HCT116 (cell line): ENCODE results near the gene ZNF516. TPM values are rescaled to one million over a fixed set of nuclear protein-coding genes. Genes with fewer than 3 reads are reported as not detected.

Experiments
- ATAC-seq: fragments of 200-7000 bp; cut with Tn5 transposase; 2 replicates; pipeline ENCODE4 v1.9.1; 2020; ENCODE audit warnings: mild to moderate bottlenecking, moderate library complexity
- BruUV-seq: library from RNA; stranded (reverse); fragments of 400-500 nt; replicated peaks from 2 replicates; lab custom pipeline; 2021; lab: Mats Ljungman, UMichigan
- CTCF ChIA-PET: fragments of 300-600 bp; sonication (Branson Sonifier 250); formaldehyde crosslinking; loops from one replicate; lab custom pipeline; 2021; ENCODE audit warnings: antibody characterized with exemption; lab: Charles Lee
- POLR2A ChIA-PET: fragments of 300-600, 350-600 bp; sonication (Branson Sonifier 250); formaldehyde crosslinking; loops from one replicate; lab custom pipeline; 2021; ENCODE audit warnings: antibody characterized with exemption; lab: Charles Lee
- RAD21 ChIA-PET, 2 experiments: fragments of 300-600 bp; sonication (Branson Sonifier 250); formaldehyde crosslinking; loops; one replicate each; lab custom pipeline; 2023; ENCODE audit warnings: low total read pairs in 2 of 2; ENCODE audit not compliant: uncharacterized antibody in 2 of 2, unreplicated experiment in 2 of 2, low non-redundant PET in 1 of 2; lab: Charles Lee
- DNase-seq: peaks from one replicate; pipeline ENCODE4 v3.0.0-alpha.2; 2010; ENCODE audit warnings: low read depth, low spot score
- H2AFZ ChIP-seq: fragments of 200-600 bp; shearing (Covaris generic), sonication (generic); 2 replicates; pipeline ENCODE4 v1.6.1; 2017; ENCODE audit warnings: low read depth, mixed run types, mixed read lengths, antibody characterized with exemption, low read length; ENCODE audit not compliant: poor library complexity, severe bottlenecking
- H3K27ac ChIP-seq: 2 replicates; pipeline ENCODE4 v1.5.1; 2012; ENCODE audit warnings: low read depth, low read length
- H3K27me3 ChIP-seq: fragments of 200-600 bp; sonication (generic); 2 replicates; pipeline ENCODE4 v1.6.1; 2016; ENCODE audit warnings: mixed run types, low read length, mixed read lengths; ENCODE audit not compliant: insufficient read depth
- H3K36me3 ChIP-seq, 2 experiments: fragments of 200-500 bp in 1 of 2; fragments of 200-600 bp in 1 of 2; sonication (Bioruptor generic) in 1 of 2; sonication (generic) in 1 of 2; 2 replicates each; pipeline versions ENCODE4 v1.5.1 to v1.6.1; 2014 to 2016; ENCODE audit warnings: low read length in 2 of 2, inconsistent platforms in 1 of 2, mixed read lengths in 1 of 2, mixed run types in 1 of 2; ENCODE audit not compliant: insufficient read depth in 2 of 2, control insufficient read depth in 1 of 2
- H3K4me1 ChIP-seq, 2 experiments: fragments of 200-600 bp in 1 of 2; sonication (generic) in 1 of 2; 2 replicates each; pipeline versions ENCODE4 v1.5.1 to v1.6.1; 2012 to 2017; ENCODE audit warnings: low read length in 2 of 2, inconsistent platforms in 1 of 2, mild to moderate bottlenecking in 1 of 2, mixed read lengths in 1 of 2, mixed run types in 1 of 2, moderate library complexity in 1 of 2; ENCODE audit not compliant: insufficient read depth in 2 of 2, control insufficient read depth in 1 of 2
- H3K4me2 ChIP-seq: fragments of 200-600 bp; sonication (generic); 2 replicates; pipeline ENCODE4 v1.6.1; 2017; ENCODE audit warnings: mixed run types, low read length, mixed read lengths
- H3K4me3 ChIP-seq, 2 experiments: fragments of 200-600 bp in 1 of 2; sonication (generic) in 1 of 2; replicated peaks in 1 of 2; 2 replicates each; pipeline ENCODE4 v1.5.1; 2011 to 2016; ENCODE audit warnings: low read length in 2 of 2, control low read depth in 1 of 2, low read depth in 1 of 2, mild to moderate bottlenecking in 1 of 2, mixed read lengths in 1 of 2, mixed run types in 1 of 2
- H3K79me2 ChIP-seq: fragments of 200-600 bp; sonication (generic); 2 replicates; pipeline ENCODE4 v1.6.1; 2017; ENCODE audit warnings: mild to moderate bottlenecking, mixed run types, low read length, moderate library complexity, mixed read lengths; ENCODE audit not compliant: insufficient read depth
- H3K9ac ChIP-seq: fragments of 200-600 bp; sonication (generic); 2 replicates; pipeline ENCODE4 v1.6.1; 2016; ENCODE audit warnings: low read length, mixed read lengths
- H3K9me2 ChIP-seq: fragments of 200-600 bp; sonication (generic), shearing (Covaris generic); 2 replicates; pipeline ENCODE4 v1.6.1; 2017; ENCODE audit warnings: mixed run types, mild to moderate bottlenecking, moderate library complexity; ENCODE audit not compliant: insufficient read depth
- H3K9me3 ChIP-seq, 2 experiments: fragments of 200-500 bp in 1 of 2; fragments of 200-600 bp in 1 of 2; sonication (Bioruptor generic) in 1 of 2; sonication (generic) in 1 of 2; 2 replicates each; pipeline ENCODE4 v1.6.1; 2014 to 2017; ENCODE audit warnings: low read length in 2 of 2, mixed read lengths in 2 of 2, inconsistent platforms in 1 of 2, low read depth in 1 of 2, mild to moderate bottlenecking in 1 of 2, mixed run types in 1 of 2, moderate library complexity in 1 of 2; ENCODE audit not compliant: control insufficient read depth in 1 of 2, insufficient read depth in 1 of 2
- H4K20me1 ChIP-seq: fragments of 200-600 bp; sonication (generic), shearing (Covaris generic); 2 replicates; pipeline ENCODE4 v1.6.1; 2017; ENCODE audit warnings: mixed run types, mild to moderate bottlenecking, moderate library complexity; ENCODE audit not compliant: insufficient read depth
- ELF1 ChIP-seq: IDR thresholded peaks from 2 replicates; pipeline ENCODE4 v1.6.1; 2012; ENCODE audit warnings: low read depth, borderline replicate concordance
- EZH2phosphoT487 ChIP-seq: fragments of 200-600 bp; IDR thresholded peaks from 2 replicates; pipeline ENCODE4 v1.6.1; 2018; ENCODE audit warnings: antibody characterized with exemption, borderline replicate concordance
- JUND ChIP-seq: IDR thresholded peaks from 2 replicates; pipeline ENCODE4 v1.6.1; 2012
- RAD21 ChIP-seq: IDR thresholded peaks from 2 replicates; pipeline ENCODE4 v1.6.1; 2012; ENCODE audit warnings: low read depth, mild to moderate bottlenecking
- REST ChIP-seq: IDR thresholded peaks from 2 replicates; pipeline ENCODE4 v1.6.1; 2012; ENCODE audit warnings: low read depth
- SIN3A ChIP-seq: IDR thresholded peaks from 2 replicates; pipeline ENCODE4 v1.6.1; 2012; ENCODE audit warnings: low read depth
- TCF7L2 ChIP-seq: IDR thresholded peaks from 2 replicates; pipeline ENCODE4 v1.7.0; 2011; ENCODE audit warnings: borderline replicate concordance, inconsistent platforms; ENCODE audit not compliant: insufficient read depth, insufficient read length; ENCODE audit errors: extremely low read depth
- YY1 ChIP-seq: IDR thresholded peaks from 2 replicates; pipeline ENCODE4 v1.6.1; 2011; ENCODE audit warnings: low read length, low read depth, moderate library complexity, mild to moderate bottlenecking; ENCODE audit not compliant: insufficient replicate concordance; ENCODE audit errors: extremely low read depth
- ZBTB33 ChIP-seq: IDR thresholded peaks from 2 replicates; pipeline ENCODE4 v1.6.1; 2011; ENCODE audit warnings: mild to moderate bottlenecking, low read length, moderate library complexity; ENCODE audit not compliant: insufficient replicate concordance; ENCODE audit errors: extremely low read depth
- ZNF274 ChIP-seq: fragments of 200-500 bp; sonication (Bioruptor generic); IDR thresholded peaks from 2 replicates; pipeline ENCODE4 v1.6.1; 2014; ENCODE audit warnings: mild to moderate bottlenecking, low read depth, low read length, inconsistent platforms
- intact Hi-C: fragments of 100-400 bp; cut with micrococcal nuclease; formaldehyde crosslinking; loops from 2 replicates; pipeline ENCODE4 v1.10.0; 2022
- total RNA-seq: library from RNA; stranded (reverse); gene quantifications from one replicate; pipeline ENCODE4 v1.2.1, GENCODE V29; 2021; ENCODE audit not compliant: unreplicated experiment
- TF ChIP-seq, protein P1 (sequence below), 3 experiments: fragments of 200-600 bp in 1 of 3; sonication (generic) in 1 of 3; IDR thresholded peaks in 2 of 3; conservative IDR thresholded peaks in 1 of 3; 2 replicates each; pipeline ENCODE4 v1.5.1; 2012 to 2017; ENCODE audit warnings: low read depth in 2 of 3, low read length in 2 of 3, antibody characterized with exemption in 1 of 3, borderline replicate concordance in 1 of 3, control low read depth in 1 of 3, mild to moderate bottlenecking in 1 of 3, mixed read lengths in 1 of 3, mixed run types in 1 of 3, moderate library complexity in 1 of 3; ENCODE audit not compliant: insufficient read depth in 1 of 3

The ZNF516 gene
- total RNA-seq, 1 experiment from 2014 or later, result 32.0 TPM

GRCh38 chr18:76370686-76371085 lies 124.4 kb downstream of the ZNF516 start:
- no peaks in the 10 kb centered on the region for H3K9me2 ChIP-seq
- ChIA-PET RAD21 (no interaction called here), CTCF (no interaction called here), POLR2A (no interaction called here)
- H2AFZ ChIP-seq, result no peak overlapping the region
- no peaks in the 10 kb centered on the region; a peak in 1 of 4 replicates for H3K36me3 ChIP-seq
- DNase-seq (no peak), ATAC-seq (no peak)
- H3K79me2 ChIP-seq, result no peaks in the 10 kb centered on the region
- no peaks in the 10 kb centered on the region for H4K20me1 ChIP-seq
- no peak overlapping the region for H3K4me2 ChIP-seq
- peaks cover 0 to 4% of the 10 kb centered on the region in 2 experiments; a peak in 1 of 4 replicates for H3K4me1 ChIP-seq
- H3K9ac ChIP-seq, result no peak overlapping the region
- TF ChIP-seq EZH2phosphoT487, result no peak
- TF ChIP-seq TCF7L2, result no peak
- no peak for TF ChIP-seq SIN3A
- H3K4me3 ChIP-seq, result no peak overlapping the region
- no TSS peak for BruUV-seq
- intact Hi-C loops, result no loop called here
- no peaks in the 10 kb centered on the region for H3K27me3 ChIP-seq
- H3K27ac ChIP-seq, result no peak overlapping the region
- H3K9me3 ChIP-seq, result no peaks in the 10 kb centered on the region

GRCh38 chr18:76370201-76370600 lies 124.8 kb downstream of the ZNF516 start:
- intact Hi-C loops, result no loop called here
- Histone ChIP-seq H4K20me1 (no peaks in the 10 kb centered on the region), H3K4me2 (no peak overlapping the region), H3K9me2 (no peaks in the 10 kb centered on the region), H3K9me3 (no peaks in the 10 kb centered on the region), H3K4me3 (no peak overlapping the region), H3K79me2 (no peaks in the 10 kb centered on the region), H3K4me1 (peaks cover 0 to 4% of the 10 kb centered on the region in 2 experiments; a peak in 1 of 4 replicates), H3K9ac (no peak overlapping the region), H3K36me3 (no peaks in the 10 kb centered on the region; a peak in 1 of 4 replicates), H3K27ac (no peak overlapping the region), H2AFZ (no peak overlapping the region), H3K27me3 (no peaks in the 10 kb centered on the region)
- POLR2A ChIA-PET, result no interaction called here
- DNase-seq (no peak), ATAC-seq (no peak)
- RAD21 ChIA-PET, result no interaction called here
- BruUV-seq, result no TSS peak
- CTCF ChIA-PET, result no interaction called here
- no peak for TF ChIP-seq ZBTB33
- TF ChIP-seq, protein P1, sequence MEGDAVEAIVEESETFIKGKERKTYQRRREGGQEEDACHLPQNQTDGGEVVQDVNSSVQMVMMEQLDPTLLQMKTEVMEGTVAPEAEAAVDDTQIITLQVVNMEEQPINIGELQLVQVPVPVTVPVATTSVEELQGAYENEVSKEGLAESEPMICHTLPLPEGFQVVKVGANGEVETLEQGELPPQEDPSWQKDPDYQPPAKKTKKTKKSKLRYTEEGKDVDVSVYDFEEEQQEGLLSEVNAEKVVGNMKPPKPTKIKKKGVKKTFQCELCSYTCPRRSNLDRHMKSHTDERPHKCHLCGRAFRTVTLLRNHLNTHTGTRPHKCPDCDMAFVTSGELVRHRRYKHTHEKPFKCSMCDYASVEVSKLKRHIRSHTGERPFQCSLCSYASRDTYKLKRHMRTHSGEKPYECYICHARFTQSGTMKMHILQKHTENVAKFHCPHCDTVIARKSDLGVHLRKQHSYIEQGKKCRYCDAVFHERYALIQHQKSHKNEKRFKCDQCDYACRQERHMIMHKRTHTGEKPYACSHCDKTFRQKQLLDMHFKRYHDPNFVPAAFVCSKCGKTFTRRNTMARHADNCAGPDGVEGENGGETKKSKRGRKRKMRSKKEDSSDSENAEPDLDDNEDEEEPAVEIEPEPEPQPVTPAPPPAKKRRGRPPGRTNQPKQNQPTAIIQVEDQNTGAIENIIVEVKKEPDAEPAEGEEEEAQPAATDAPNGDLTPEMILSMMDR (IDR thresholded peaks at IDR 0.05 in 2 of 3, conservative IDR thresholded peaks at IDR 0.05 in 1 of 3; ENCODE audit: borderline replicate concordance in 1 of 3, insufficient read depth in 1 of 3, low read depth in 2 of 3, low read length in 2 of 3), result no peak
- TF ChIP-seq YY1, result no peak
- TF ChIP-seq REST, result no peak
- no peak for TF ChIP-seq JUND
- no peak for TF ChIP-seq TCF7L2
- TF ChIP-seq ZNF274, result no peak
- TF ChIP-seq RAD21, result no peak
- TF ChIP-seq EZH2phosphoT487, result no peak
- TF ChIP-seq ELF1, result no peak
